Right renal pelvis (tissue), 4 donors: ENCODE measurements around the gene PIK3C2G. TPM values are rescaled to one million over a fixed set of nuclear protein-coding genes. Genes with fewer than 3 reads are reported as not detected.
A peak's percentile ranks its signal among the peaks of the same experiment; 100 is the strongest.
"Not testable (repeated sequence)": the region's sequence is repeated elsewhere in the genome, so short reads cannot be mapped to it uniquely, and the experiment has no call there.

Experiments
- DNase-seq, 4 donors: peaks; one replicate each; pipeline ENCODE4 v3.0.0-alpha.2; 2013; ENCODE audit warnings: low read depth in 4 of 4, low spot score in 3 of 4, missing footprints in 1 of 4
- polyA plus RNA-seq, 4 donors: library from polyadenylated mRNA; unstranded; fragments of 120-200 nt; gene quantifications; one replicate each; pipeline ENCODE4 v1.2.1, GENCODE V29; 2013; ENCODE audit not compliant: insufficient read length in 4 of 4

PIK3C2G gene
- polyA plus RNA-seq, 4 donors = 3.6 to 5.5 (median 5.1) TPM

GRCh38 chr12:18542497-18542896 lies 281.2 kb downstream of the PIK3C2G start:
- DNase-seq = not testable (repeated sequence)

GRCh38 chr12:18546399-18546798 lies 285.1 kb downstream of the PIK3C2G start:
- peak in 1 of 4 donors; percentile 25 for DNase-seq

GRCh38 chr12:18549598-18549997 lies 288.3 kb downstream of the PIK3C2G start:
- DNase-seq = no peak

- no peak for DNase-seq
These were observed 289.8 kb downstream of the PIK3C2G start for GRCh38 chr12:18551106-18551505.

- DNase-seq = no peak
These were observed 290.4 kb downstream of the PIK3C2G start for GRCh38 chr12:18551701-18552100.

- DNase-seq = no peak
These were observed 291.5 kb downstream of the PIK3C2G start for GRCh38 chr12:18552829-18553228.

- no peak for DNase-seq
These were observed 294.8 kb downstream of the PIK3C2G start for GRCh38 chr12:18556161-18556560.

- DNase-seq = no peak
These were observed 297.9 kb downstream of the PIK3C2G start for GRCh38 chr12:18559242-18559641.

GRCh38 chr12:18562531-18562930 lies 301.2 kb downstream of the PIK3C2G start:
- DNase-seq = no peak

- DNase-seq = no peak
These were observed 303.0 kb downstream of the PIK3C2G start for GRCh38 chr12:18564306-18564705.

- no peak for DNase-seq
These were observed 306.5 kb downstream of the PIK3C2G start for GRCh38 chr12:18567787-18568186.

- DNase-seq = no peak
These were observed 309.2 kb downstream of the PIK3C2G start for GRCh38 chr12:18570543-18570942.

- no peak for DNase-seq
These were observed 314.8 kb downstream of the PIK3C2G start for GRCh38 chr12:18576104-18576626.

- no peak for DNase-seq
These were observed 315.3 kb downstream of the PIK3C2G start for GRCh38 chr12:18576648-18577047.

GRCh38 chr12:18578191-18578590 lies 316.9 kb downstream of the PIK3C2G start:
- DNase-seq = no peak

- DNase-seq = peak in 1 of 4 donors; percentile 22
These were observed 319.0 kb downstream of the PIK3C2G start for GRCh38 chr12:18580291-18580690.

GRCh38 chr12:18580706-18581105 lies 319.4 kb downstream of the PIK3C2G start:
- DNase-seq = no peak

GRCh38 chr12:18581232-18581962 lies 320.1 kb downstream of the PIK3C2G start:
- DNase-seq = no peak

- no peak for DNase-seq
These were observed 322.3 kb downstream of the PIK3C2G start for GRCh38 chr12:18583655-18584054.

- DNase-seq = no peak
These were observed 325.3 kb downstream of the PIK3C2G start for GRCh38 chr12:18586581-18586980.

- DNase-seq = no peak
These were observed 328.0 kb downstream of the PIK3C2G start for GRCh38 chr12:18589316-18589715.

- DNase-seq = no peak
These were observed 330.2 kb downstream of the PIK3C2G start for GRCh38 chr12:18591473-18591872.
